GM12878 (cell line): ENCODE measurements around the gene NSUN2. TPM values are rescaled to one million over a fixed set of nuclear protein-coding genes. Genes with fewer than 3 reads are reported as not detected.
"Not testable (repeated sequence)": the region's sequence is repeated elsewhere in the genome, so short reads cannot be mapped to it uniquely, and the experiment has no call there.

Experiments used
- ATAC-seq: fragments of 200-7000 bp; cut with Tn5 transposase; 3 replicates; pipeline ENCODE4 v1.9.1; 2020; ENCODE audit warnings: mild to moderate bottlenecking, moderate library complexity
- BruUV-seq: library from RNA; stranded (reverse); fragments of 400-500 nt; replicated peaks from 2 replicates; lab custom pipeline; 2021; lab: Mats Ljungman, UMichigan
- CTCF ChIA-PET: fragments of 300-600 bp; sonication (Branson Sonifier 250); formaldehyde crosslinking; extraction: SDS; loops from one replicate; lab custom pipeline; 2021; ENCODE audit warnings: inconsistent platforms; lab: Yijun Ruan, JAX
- POLR2A ChIA-PET: fragments of 350-600 bp; formaldehyde crosslinking; extraction: SDS; loops from one replicate; lab custom pipeline; 2021; ENCODE audit warnings: inconsistent platforms; lab: Charles Lee
- RAD21 ChIA-PET: fragments of 300-600 bp; sonication (Branson Sonifier 250); formaldehyde crosslinking; loops from one replicate; lab custom pipeline; 2023; ENCODE audit warnings: antibody characterized with exemption; ENCODE audit not compliant: unreplicated experiment; lab: Charles Lee
- SMC1A ChIA-PET: fragments of 300-600 bp; sonication (Branson Sonifier 250); formaldehyde crosslinking; loops from one replicate; lab custom pipeline; 2023; ENCODE audit not compliant: unreplicated experiment, uncharacterized antibody; lab: Charles Lee
- DNase-seq: peaks from one replicate; pipeline ENCODE4 v3.0.0-alpha.2; 2011; ENCODE audit warnings: low read depth, low spot score
- FAIRE-seq: peaks from 3 replicates; lab custom pipeline; 2011; peaks lifted over from hg19 to GRCh38; lab: Jason Lieb, UNC
- H2AFZ ChIP-seq: 2 replicates; pipeline ENCODE4 v1.6.0; 2011; ENCODE audit warnings: low read depth, low read length, control low read depth; ENCODE audit not compliant: control insufficient read depth
- H3K27ac ChIP-seq: 2 replicates; pipeline ENCODE4 v1.5.1; 2011; ENCODE audit warnings: control low read depth; ENCODE audit not compliant: control insufficient read depth, insufficient read depth
- H3K27me3 ChIP-seq, 2 experiments: replicated peaks in 1 of 2; 2 replicates each; pipeline versions ENCODE4 v1.6.0 to v1.6.1; 2011; ENCODE audit warnings: low read length in 1 of 2; ENCODE audit not compliant: control insufficient read depth in 2 of 2, insufficient read depth in 2 of 2
- H3K36me3 ChIP-seq, 2 experiments: 2 replicates each; pipeline ENCODE4 v1.5.1; 2011; ENCODE audit warnings: low read length in 1 of 2; ENCODE audit not compliant: control insufficient read depth in 2 of 2, insufficient read depth in 2 of 2
- H3K4me1 ChIP-seq: 2 replicates; pipeline ENCODE4 v1.6.1; 2011; ENCODE audit warnings: mild to moderate bottlenecking, low read length, moderate library complexity, mixed read lengths; ENCODE audit not compliant: control insufficient read depth, insufficient read depth
- H3K4me2 ChIP-seq: 2 replicates; pipeline ENCODE4 v1.6.0; 2011; ENCODE audit warnings: control low read depth; ENCODE audit not compliant: control insufficient read depth, insufficient read depth
- H3K4me3 ChIP-seq: fragments of 200-600 bp; sonication (generic); 2 replicates; pipeline ENCODE4 v1.5.1; 2016
- H3K79me2 ChIP-seq: 2 replicates; pipeline ENCODE4 v1.6.0; 2011; ENCODE audit warnings: low read length; ENCODE audit not compliant: control insufficient read depth, insufficient read depth
- H3K9ac ChIP-seq: 2 replicates; pipeline ENCODE4 v1.8.0; 2011; ENCODE audit warnings: low read length, control low read depth, mixed read lengths; ENCODE audit not compliant: control insufficient read depth, insufficient read depth
- H3K9me3 ChIP-seq: replicated peaks from 3 replicates; pipeline ENCODE4 v1.5.1; 2011; ENCODE audit warnings: mild to moderate bottlenecking, low read length; ENCODE audit not compliant: control insufficient read depth, insufficient read depth
- H4K20me1 ChIP-seq: 2 replicates; pipeline ENCODE4 v1.6.0; 2011; ENCODE audit not compliant: control insufficient read depth, insufficient read depth
- CBX3 ChIP-seq: fragments of 200-600 bp; sonication (generic); IDR thresholded peaks from 2 replicates; pipeline ENCODE4 v1.6.1; 2016; ENCODE audit warnings: low read depth, borderline replicate concordance
- CEBPB ChIP-seq, 2 experiments: fragments of 150-350 bp in 1 of 2; IDR thresholded peaks; 2 replicates each; pipeline ENCODE4 v1.6.1; 2012 to 2014; ENCODE audit warnings: low read depth in 2 of 2, low read length in 2 of 2, borderline replicate concordance in 1 of 2, inconsistent platforms in 1 of 2
- DPF2 ChIP-seq: fragments of 450-650 bp; IDR thresholded peaks from 2 replicates; pipeline ENCODE4 v1.6.1; 2017; ENCODE audit warnings: mild to moderate bottlenecking
- EP300 ChIP-seq, 2 experiments: fragments of 150-350 bp in 1 of 2; IDR thresholded peaks; 2 replicates each; pipeline ENCODE4 v1.6.1; 2011 to 2012; ENCODE audit warnings: low read depth in 2 of 2, low read length in 2 of 2, borderline replicate concordance in 1 of 2, improper control_type of control experiment in 1 of 2, inconsistent platforms in 1 of 2; ENCODE audit not compliant: control insufficient read depth in 1 of 2
- EZH2 ChIP-seq: IDR thresholded peaks from 2 replicates; pipeline ENCODE4 v1.6.1; 2012; ENCODE audit warnings: low read depth, mild to moderate bottlenecking, control low read depth, inconsistent platforms, low read length, borderline replicate concordance; ENCODE audit not compliant: control insufficient read depth
- HCFC1 ChIP-seq: fragments of 150-350 bp; IDR thresholded peaks from 2 replicates; pipeline ENCODE4 v1.6.1; 2014; ENCODE audit warnings: low read length
- MTA2 ChIP-seq: fragments of 450-650 bp; IDR thresholded peaks from 2 replicates; pipeline ENCODE4 v1.6.1; 2016; ENCODE audit warnings: low read depth, mild to moderate bottlenecking, moderate library complexity
- NR2C1 ChIP-seq: fragments of 450-650 bp; IDR thresholded peaks from 2 replicates; pipeline ENCODE4 v1.6.1; 2017; ENCODE audit warnings: antibody characterized with exemption, mild to moderate bottlenecking, moderate library complexity
- RELA ChIP-seq: fragments of 450-650 bp; IDR thresholded peaks from 2 replicates; pipeline ENCODE4 v1.8.0; 2014; ENCODE audit warnings: borderline replicate concordance; ENCODE audit not compliant: partially characterized antibody
- SP1 ChIP-seq: IDR thresholded peaks from one replicate; pipeline ENCODE4 v1.6.1; 2011; ENCODE audit warnings: low read depth, low read length
- SREBF1 ChIP-seq: IDR thresholded peaks from 2 replicates; pipeline ENCODE4 v1.6.1; 2012; ENCODE audit warnings: mild to moderate bottlenecking, low read length
- ZSCAN29 ChIP-seq: fragments of 450-650 bp; IDR thresholded peaks from 2 replicates; pipeline ENCODE4 v1.6.1; 2017; ENCODE audit warnings: mild to moderate bottlenecking, moderate library complexity
- WGBS: methylation state at CpG from one replicate; pipeline ENCODE4 v1.1.6; 2016; ENCODE audit warnings: low lambda C conversion rate; ENCODE audit not compliant: insufficient replicate concordance, insufficient coverage; ENCODE audit errors: missing lambda C conversion rate; 5-methylcytosine and 5-hydroxymethylcytosine counted together
- in situ Hi-C: fragments of 300-500 bp; cut with MboI; formaldehyde crosslinking; loops from 9 replicates; pipeline ENCODE4 v1.14.3; 2018; ENCODE audit warnings: mixed read lengths
- intact Hi-C: fragments of 100-400 bp; cut with micrococcal nuclease; formaldehyde crosslinking; loops from one replicate; pipeline ENCODE4 v1.14.2; 2022; ENCODE audit not compliant: unreplicated experiment
- polyA plus RNA-seq, 11 experiments: library from polyadenylated mRNA; depleted of rRNA in 4 of 11; unstranded in 6 of 11; stranded (reverse) in 5 of 11; fragments of >200 nt; fragmentation: Nextera tagmentation in 4 of 11; fragmentation: Illumina TruSeq in 1 of 11; extraction: Ambion mirVana in 4 of 11; extraction: Trizol in 1 of 11; gene quantifications; 1 replicate in 1 of 11; 2 replicates in 10 of 11; pipeline versions ENCODE4 v1.2.1 to v1.2.3, GENCODE V29; 2011 to 2016; ENCODE audit warnings: inconsistent platforms in 2 of 11, missing spikeins in 2 of 11, low read depth in 1 of 11
- total RNA-seq, 4 experiments: library from RNA; depleted of rRNA in 3 of 4; stranded (reverse); fragments of >200 nt in 3 of 4; fragmentation: Illumina TruSeq in 1 of 4; extraction: Trizol in 1 of 4; gene quantifications; 2 replicates each; pipeline versions ENCODE4 v1.2.1 to v1.2.3, GENCODE V29; 2013 to 2021
- TF ChIP-seq, protein P1 (sequence below): fragments of 450-650 bp; formaldehyde crosslinking; IDR thresholded peaks from 2 replicates; pipeline ENCODE4 v1.5.0; 2022; ENCODE audit warnings: mild to moderate bottlenecking, missing genetic modification characterization

NSUN2 gene
- total and polyA plus RNA-seq, 10 of the 15 experiments (the other 5 are each of a cell fraction or from before 2014, with no cell fraction given) = 8.0 to 112 (median 91.1) TPM

DNA sequence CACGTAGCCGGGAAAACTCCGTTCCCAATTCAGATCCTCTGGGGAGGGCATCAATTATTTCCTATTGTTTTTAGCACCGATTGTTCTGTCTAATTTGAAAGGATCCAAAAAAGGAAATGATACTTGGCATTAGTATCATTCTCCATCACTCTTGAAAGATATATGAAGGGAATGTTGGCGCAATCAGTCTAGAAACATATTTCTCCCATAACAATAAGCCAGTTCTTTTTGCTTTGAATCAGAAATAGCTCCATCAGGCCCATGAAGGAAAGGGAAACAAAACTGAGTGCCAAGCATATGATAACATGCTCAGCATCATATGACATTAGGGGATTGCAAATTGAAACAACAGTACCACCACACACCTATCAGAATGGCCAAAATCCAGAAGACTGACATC lies 40.2 kb upstream of the NSUN2 start (continued):
- TF ChIP-seq EP300 (IDR thresholded peaks at IDR 0.05; ENCODE audit: borderline replicate concordance in 1 of 2, control insufficient read depth in 1 of 2, low read depth in 2 of 2, low read length in 2 of 2) (no peak), RELA (no peak), DPF2 (no peak), SREBF1 (no peak), NR2C1 (no peak)

DNA sequence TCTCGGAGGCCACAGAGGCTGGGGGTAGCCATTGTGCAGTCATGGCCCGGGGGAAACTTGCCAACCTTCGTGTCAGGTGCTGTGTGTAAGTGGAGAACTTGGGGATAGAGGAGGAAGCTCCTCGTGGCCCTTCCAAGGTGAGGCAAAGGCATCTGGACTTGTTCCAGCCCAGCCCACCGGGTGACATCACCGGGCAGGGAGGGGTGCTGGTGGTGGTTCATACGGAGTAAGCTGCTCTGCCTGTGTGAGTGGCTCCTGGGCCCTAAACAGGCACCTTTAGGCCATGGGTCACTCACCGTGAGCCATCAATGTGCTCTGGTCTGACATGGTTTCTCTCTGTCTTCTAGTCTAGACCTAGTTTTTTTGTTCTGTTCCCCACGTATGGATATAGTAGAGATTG lies 35.9 kb upstream of the NSUN2 start:
- H4K20me1 ChIP-seq, H3K36me3 ChIP-seq, POLR2A ChIA-PET, H3K4me1 ChIP-seq, H3K27me3 ChIP-seq, DNase-seq, intact Hi-C loops, in situ Hi-C loops, SMC1A ChIA-PET, H3K79me2 ChIP-seq, H3K4me3 ChIP-seq, H3K9ac ChIP-seq, H3K9me3 ChIP-seq, H3K4me2 ChIP-seq, ATAC-seq, H3K27ac ChIP-seq, BruUV-seq, H2AFZ ChIP-seq, FAIRE-seq: not testable (repeated sequence)
- ChIA-PET RAD21 (interaction anchor here (1.4 kb wide), 1 partner anchor 36 kb away, joined by 3 read pairs; the partner anchor contains the start of genes NSUN2 and SRD5A1), CTCF (interaction anchor here (2.6 kb wide), 1 partner anchor 10 kb away, joined by 8 read pairs; no protein-coding TSS in a partner anchor)
- WGBS = 88% methylated on average over 9 of the region's 9 CpGs

DNA sequence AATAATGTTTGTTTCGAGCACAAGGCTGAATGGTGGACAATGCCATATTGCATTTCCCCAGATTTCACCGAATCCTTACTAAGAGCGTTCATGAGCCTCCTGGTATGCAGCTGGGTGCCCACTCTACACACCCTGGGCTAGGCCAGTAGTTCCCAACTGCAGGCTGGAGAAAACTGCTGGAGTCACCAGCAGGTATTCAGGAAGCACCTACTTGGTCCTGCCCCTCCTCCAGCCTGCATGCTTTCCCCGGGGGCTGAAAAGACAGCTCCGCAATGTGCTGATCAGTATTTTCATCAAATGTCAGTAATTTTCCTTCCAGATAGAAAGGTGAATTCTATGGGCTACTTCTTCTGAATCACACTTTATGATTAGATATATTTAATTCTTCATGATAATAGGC lies 34.8 kb upstream of the NSUN2 start:
- no peak for DNase-seq
- WGBS = 100% methylated on average over 5 of the region's 5 CpGs
- intact Hi-C loops = no loop called here
- CTCF ChIA-PET = interaction anchor here (2.6 kb wide), 1 partner anchor 12 kb away, joined by 8 read pairs; no protein-coding TSS in a partner anchor
- SMC1A ChIA-PET = no interaction called here
- RAD21 ChIA-PET = no interaction called here
- H3K9ac ChIP-seq = no peak overlapping the region
- no peak overlapping the region for H3K4me3 ChIP-seq
- no peaks in the 10 kb centered on the region for H3K9me3 ChIP-seq
- peaks cover 0 to 3% of the 10 kb centered on the region in 2 experiments; a peak in 2 of 4 replicates for H3K36me3 ChIP-seq
- H3K4me2 ChIP-seq = no peak overlapping the region
- ATAC-seq = no peak
- FAIRE-seq = no peak
- POLR2A ChIA-PET = no interaction called here
- in situ Hi-C loops = no loop called here
- BruUV-seq = no TSS peak
- no peaks in the 10 kb centered on the region for H4K20me1 ChIP-seq
- no peaks in the 10 kb centered on the region for H3K27me3 ChIP-seq
- no peaks in the 10 kb centered on the region for H3K4me1 ChIP-seq
- no peak overlapping the region for H3K27ac ChIP-seq
- H2AFZ ChIP-seq = no peak overlapping the region
- no peaks in the 10 kb centered on the region for H3K79me2 ChIP-seq
- TF ChIP-seq SP1 (no peak), MTA2 (no peak), SREBF1 (no peak), ZSCAN29 (no peak), EZH2 (no peak), CBX3 (no peak), HCFC1 (no peak), CEBPB (IDR thresholded peaks at IDR 0.05; ENCODE audit: borderline replicate concordance in 1 of 2, low read depth in 2 of 2, low read length in 2 of 2) (no peak)
- TF ChIP-seq, protein P1, sequence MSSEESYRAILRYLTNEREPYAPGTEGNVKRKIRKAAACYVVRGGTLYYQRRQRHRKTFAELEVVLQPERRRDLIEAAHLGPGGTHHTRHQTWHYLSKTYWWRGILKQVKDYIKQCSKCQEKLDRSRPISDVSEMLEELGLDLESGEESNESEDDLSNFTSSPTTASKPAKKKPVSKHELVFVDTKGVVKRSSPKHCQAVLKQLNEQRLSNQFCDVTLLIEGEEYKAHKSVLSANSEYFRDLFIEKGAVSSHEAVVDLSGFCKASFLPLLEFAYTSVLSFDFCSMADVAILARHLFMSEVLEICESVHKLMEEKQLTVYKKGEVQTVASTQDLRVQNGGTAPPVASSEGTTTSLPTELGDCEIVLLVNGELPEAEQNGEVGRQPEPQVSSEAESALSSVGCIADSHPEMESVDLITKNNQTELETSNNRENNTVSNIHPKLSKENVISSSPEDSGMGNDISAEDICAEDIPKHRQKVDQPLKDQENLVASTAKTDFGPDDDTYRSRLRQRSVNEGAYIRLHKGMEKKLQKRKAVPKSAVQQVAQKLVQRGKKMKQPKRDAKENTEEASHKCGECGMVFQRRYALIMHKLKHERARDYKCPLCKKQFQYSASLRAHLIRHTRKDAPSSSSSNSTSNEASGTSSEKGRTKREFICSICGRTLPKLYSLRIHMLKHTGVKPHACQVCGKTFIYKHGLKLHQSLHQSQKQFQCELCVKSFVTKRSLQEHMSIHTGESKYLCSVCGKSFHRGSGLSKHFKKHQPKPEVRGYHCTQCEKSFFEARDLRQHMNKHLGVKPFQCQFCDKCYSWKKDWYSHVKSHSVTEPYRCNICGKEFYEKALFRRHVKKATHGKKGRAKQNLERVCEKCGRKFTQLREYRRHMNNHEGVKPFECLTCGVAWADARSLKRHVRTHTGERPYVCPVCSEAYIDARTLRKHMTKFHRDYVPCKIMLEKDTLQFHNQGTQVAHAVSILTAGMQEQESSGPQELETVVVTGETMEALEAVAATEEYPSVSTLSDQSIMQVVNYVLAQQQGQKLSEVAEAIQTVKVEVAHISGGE (CRISPR knock-in tag) = no peak
